Spleen (tissue), 7 donors: ENCODE measurements around the gene TRIM25.

Experiments
- POLR2A ChIP-seq, 3 donors: fragments of 450-650 bp; IDR thresholded peaks; one replicate each; pipeline ENCODE4 v1.5.1; 2017; ENCODE audit warnings: antibody characterized with exemption in 3 of 3, mild to moderate bottlenecking in 1 of 3
- POLR2AphosphoS5 ChIP-seq, 3 donors: sonication (generic); formaldehyde crosslinking; IDR thresholded peaks; one replicate each; pipeline ENCODE4 v1.5.1; 2017; ENCODE audit warnings: antibody characterized with exemption in 3 of 3
- TF ChIP-seq, protein P1 (sequence below), 11 experiments: fragments of 200-600 bp in 7 of 11; fragments of 450-650 bp in 4 of 11; sonication (generic) in 4 of 11; IDR thresholded peaks in 8 of 11; conservative IDR thresholded peaks in 3 of 11; 1 replicate in 7 of 11; 2 replicates in 4 of 11; pipeline versions ENCODE4 v1.4.0 to v1.8.0; 2016 to 2021; ENCODE audit warnings: antibody characterized with exemption in 11 of 11, inconsistent platforms in 4 of 11, mild to moderate bottlenecking in 1 of 11
- donor health status: DM: no; HTN: no; CAD: no; lungs with moderate emphysema.
- donor health status: DM: no; HTN: no; CAD: no.
- donor health status: DM: no; HTN: no; CAD: no.

DNA sequence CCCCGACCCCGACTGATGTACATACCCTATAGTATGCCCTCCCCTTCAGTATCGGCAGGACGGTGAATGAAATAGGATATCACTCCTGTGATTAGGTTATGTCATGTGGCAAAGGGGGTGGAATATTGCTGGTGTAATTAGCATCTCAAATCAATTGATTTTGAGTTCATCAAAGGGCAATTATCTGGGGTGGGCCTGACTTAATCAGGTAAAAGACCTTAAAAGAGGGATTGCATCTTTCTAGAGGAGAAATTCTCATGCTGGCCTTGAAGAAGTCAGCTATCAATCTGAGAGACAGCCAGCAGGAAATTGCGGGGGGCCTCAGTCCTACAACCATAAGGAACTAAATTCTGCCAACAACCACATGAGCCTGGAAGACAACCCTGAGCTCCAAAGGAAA is 10.3 kb downstream of the TRIM25 start:
- TF ChIP-seq, protein P1, sequence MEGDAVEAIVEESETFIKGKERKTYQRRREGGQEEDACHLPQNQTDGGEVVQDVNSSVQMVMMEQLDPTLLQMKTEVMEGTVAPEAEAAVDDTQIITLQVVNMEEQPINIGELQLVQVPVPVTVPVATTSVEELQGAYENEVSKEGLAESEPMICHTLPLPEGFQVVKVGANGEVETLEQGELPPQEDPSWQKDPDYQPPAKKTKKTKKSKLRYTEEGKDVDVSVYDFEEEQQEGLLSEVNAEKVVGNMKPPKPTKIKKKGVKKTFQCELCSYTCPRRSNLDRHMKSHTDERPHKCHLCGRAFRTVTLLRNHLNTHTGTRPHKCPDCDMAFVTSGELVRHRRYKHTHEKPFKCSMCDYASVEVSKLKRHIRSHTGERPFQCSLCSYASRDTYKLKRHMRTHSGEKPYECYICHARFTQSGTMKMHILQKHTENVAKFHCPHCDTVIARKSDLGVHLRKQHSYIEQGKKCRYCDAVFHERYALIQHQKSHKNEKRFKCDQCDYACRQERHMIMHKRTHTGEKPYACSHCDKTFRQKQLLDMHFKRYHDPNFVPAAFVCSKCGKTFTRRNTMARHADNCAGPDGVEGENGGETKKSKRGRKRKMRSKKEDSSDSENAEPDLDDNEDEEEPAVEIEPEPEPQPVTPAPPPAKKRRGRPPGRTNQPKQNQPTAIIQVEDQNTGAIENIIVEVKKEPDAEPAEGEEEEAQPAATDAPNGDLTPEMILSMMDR (IDR thresholded peaks at IDR 0.05 in 8 of 11, conservative IDR thresholded peaks at IDR 0.05 in 3 of 11): no peak
- TF ChIP-seq POLR2AphosphoS5 (IDR thresholded peaks at IDR 0.05): no peak
- TF ChIP-seq POLR2A (IDR thresholded peaks at IDR 0.05): no peak
